ENCODE measurements around the gene ZNF230.
A peak's percentile ranks its signal among the peaks of the same experiment; 100 is the strongest.

Gene ZNF230

DNA sequence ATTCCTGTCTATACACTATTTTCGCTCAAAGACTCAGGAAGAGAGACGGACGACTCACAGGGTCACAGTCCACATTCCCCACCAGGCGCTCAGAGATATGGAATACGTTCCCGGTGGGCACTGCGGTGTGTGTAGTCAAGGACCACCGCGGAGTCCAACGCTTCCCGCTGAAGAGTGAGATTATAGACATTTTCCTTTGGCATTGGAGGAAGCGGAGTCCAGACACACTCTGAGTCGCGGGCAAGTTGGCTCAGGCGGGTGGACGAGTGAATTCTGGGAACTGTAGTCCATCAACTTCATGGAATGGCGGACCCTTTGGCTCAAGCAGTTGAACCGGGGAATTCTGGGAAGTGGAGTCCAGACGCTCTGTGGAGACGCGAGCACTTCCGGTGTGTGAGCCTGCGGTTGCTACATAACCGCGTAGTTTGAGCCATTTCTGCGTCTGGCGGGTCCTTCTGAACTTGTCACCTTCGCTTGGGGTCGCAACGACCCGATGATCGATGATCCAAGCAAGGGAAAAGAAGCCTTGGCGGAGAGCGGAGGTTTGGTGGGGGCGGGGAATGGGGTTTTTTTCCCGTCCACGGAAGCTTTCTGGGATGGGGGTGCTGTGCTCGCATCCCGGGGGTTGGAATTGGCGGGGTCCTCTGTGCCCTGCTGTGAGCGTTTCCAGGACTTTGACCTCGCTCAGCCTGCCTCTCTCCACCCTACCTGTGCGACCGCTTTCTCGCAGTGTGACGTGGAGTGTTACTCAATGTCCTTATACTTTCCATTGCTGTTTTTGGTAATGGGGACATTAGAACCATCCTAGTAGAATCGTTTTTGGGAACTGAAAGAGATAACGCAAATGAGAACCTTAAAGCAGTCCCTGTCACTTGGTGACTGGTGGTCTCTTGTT lies at the start of gene ZNF230:
TSS of gene ZNF230 (plus strand) at position 392 of the 895 bp plus-strand sequence. CDS start 4,122 bp downstream, outside the sequence.
- DNase-seq (ENCODE audit: low read depth in 3 of 3, low spot score in 1 of 3), result peak; percentile 53 to 70 (median 64)

DNA sequence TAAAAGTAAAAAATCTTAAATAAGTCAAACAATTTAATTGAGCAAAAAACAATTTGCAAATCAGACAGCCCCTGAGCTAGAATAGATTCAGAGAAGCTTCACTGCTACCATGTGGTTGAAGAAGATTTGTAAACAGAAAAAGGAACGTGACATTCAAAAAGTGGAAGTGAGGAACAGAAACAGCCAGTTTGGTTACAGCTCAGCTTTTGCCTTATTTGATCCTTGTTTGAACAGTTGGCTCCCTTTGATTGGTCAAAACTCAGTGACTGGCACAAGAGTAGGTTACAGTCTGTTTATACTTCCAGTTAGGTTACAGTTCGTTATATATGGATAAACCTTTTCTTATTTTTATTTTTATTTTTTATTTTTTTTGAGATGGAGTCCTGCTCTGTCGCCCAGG lies 45.9 kb upstream of the ZNF230 start:
- DNase-seq (ENCODE audit: low read depth in 3 of 3, low spot score in 1 of 3), result no peak

DNA sequence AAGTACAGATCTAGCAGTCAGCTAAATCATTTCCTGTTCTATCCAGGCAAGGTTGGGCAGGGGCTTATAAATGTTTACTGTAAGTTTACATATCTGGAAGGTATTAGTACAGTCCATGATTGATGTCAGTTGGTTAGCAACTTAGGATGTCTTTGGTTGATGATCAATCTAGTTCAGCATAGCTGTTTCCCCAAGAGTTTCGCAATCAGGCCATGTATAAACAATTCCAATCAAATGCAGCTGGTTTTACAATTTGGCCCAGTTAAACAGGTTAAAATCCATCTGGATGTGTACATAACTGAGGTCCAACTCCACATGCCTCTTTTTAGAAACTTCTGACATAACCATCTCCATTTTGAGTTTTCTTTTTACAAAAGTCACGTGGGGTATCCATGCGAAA lies 44.9 kb upstream of the ZNF230 start:
- DNase-seq (ENCODE audit: low read depth in 3 of 3, low spot score in 1 of 3), result no peak

DNA sequence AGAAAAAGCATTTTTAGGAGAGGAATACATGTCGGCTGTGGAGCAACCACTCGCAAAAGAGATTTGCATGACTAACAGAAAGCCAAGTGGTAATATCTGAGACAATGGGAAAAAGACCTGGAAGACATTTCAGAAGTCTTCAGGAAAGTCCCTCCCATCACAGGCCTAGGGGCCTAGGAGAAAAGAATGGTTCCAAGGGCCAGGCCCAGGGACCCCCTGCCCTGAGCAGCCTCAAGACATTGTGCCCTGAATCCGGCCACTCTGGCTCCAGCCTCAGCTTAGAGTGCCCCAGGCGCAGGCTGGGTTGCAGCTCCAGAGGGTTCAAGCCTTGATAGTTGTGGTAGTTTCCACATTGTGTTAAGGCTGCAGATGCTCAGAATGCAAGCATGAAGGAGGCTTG lies 42.3 kb upstream of the ZNF230 start:
- DNase-seq (ENCODE audit: low read depth in 3 of 3, low spot score in 1 of 3), result no peak

DNA sequence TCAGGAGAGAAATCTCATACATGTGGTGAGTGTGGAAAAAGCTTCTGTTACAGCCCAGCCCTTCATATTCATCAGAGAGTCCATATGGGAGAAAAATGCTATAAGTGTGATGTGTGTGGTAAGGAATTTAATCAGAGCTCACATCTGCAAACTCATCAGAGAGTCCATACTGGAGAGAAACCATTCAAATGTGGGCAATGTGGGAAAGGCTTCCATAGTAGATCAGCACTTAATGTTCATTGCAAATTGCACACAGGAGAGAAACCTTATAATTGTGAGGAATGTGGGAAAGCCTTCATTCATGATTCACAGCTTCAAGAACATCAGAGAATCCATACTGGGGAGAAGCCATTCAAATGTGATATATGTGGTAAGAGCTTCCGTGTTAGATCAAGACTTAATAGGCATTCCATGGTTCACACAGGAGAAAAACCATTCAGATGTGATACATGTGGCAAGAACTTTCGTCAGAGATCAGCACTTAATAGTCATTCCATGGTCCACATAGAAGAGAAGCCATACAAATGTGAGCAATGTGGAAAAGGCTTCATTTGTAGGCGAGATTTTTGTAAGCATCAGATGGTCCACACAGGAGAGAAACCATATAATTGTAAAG lies 36.6 kb upstream of the ZNF230 start:
- DNase-seq (ENCODE audit: low read depth in 3 of 3, low spot score in 1 of 3), result no peak

DNA sequence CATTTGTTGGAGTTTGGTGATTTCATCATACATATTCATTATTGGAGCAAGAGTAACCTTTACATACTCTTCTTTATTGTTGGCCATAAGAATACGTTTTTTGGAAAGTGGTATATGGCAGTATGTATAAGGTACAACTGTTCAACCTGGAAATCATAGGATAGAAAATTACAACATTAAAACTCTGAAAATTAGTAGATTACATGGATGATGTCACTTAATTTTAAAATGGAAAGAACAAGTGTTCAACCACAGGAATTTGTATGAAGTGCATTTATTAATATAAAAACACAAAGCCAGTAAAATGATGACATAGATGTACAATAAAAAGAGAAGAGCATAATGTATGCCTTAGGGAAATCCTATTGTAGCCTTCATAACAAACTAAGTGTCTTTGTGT lies 26.0 kb upstream of the ZNF230 start:
- DNase-seq (ENCODE audit: low read depth in 3 of 3, low spot score in 1 of 3), result no peak

DNA sequence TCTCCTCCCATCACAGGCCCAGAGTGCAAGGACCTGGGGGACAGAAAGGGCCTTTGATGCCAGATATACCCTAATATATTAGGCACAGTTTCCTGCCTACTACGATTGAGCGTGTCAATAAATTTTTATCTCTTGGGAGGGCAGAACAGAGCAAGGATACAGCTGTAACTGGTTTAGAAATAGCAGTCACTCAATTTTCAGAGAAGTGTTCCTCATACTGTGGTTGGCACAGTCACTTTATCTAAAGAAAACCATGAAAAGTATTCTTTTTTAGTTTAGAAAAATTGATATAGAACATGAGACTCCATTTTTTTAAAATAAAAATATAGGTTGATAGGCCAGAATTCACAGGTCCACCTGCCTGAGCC lies 19.2 kb upstream of the ZNF230 start:
- DNase-seq (ENCODE audit: low read depth in 3 of 3, low spot score in 1 of 3), result no peak

DNA sequence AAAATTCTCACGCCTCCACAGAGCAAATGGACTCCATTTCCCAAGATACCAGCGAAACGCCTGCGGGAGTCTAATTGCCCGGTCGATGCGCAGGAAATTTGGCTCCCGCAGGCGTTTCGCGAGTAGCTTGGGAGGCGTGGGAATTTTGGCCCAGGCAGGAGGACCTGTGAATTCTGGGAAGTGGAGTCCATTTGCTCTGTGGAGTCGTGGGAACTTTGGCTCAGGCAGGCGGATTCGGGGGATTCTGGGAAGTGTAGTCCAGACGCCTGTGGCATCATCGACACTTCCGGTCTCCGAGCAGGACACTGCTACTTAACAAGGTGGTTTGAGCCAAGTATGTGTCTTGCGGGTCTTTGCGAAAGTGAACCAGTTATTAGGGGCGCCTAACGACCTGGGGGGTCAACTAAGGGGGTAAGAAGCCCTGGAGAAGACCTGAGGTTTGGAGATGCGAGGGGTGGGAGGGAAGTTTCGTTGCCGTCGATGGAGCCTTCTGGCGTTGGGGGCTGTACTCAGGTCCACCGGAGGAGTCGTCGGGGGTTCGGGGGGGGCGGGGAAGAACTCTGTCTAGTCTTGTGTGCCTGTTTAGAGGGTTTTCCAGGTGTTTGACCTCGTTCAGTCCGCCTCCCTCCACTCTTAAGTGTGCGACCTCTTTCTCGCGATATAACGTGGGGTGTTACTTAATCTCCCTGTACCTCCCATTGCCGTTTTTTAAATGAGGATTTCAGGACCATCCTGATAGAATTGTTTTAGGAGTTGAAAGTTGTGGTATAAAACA lies 18.7 kb upstream of the ZNF230 start, which contains the start of gene ZNF155:
TSS of gene ZNF155 (plus strand) at position 277 of the 775 bp plus-strand sequence. CDS start 4,356 bp downstream, outside the sequence.
- DNase-seq (ENCODE audit: low read depth in 3 of 3, low spot score in 1 of 3), result peak in 2 of 3 donors; percentile 28 to 44

DNA sequence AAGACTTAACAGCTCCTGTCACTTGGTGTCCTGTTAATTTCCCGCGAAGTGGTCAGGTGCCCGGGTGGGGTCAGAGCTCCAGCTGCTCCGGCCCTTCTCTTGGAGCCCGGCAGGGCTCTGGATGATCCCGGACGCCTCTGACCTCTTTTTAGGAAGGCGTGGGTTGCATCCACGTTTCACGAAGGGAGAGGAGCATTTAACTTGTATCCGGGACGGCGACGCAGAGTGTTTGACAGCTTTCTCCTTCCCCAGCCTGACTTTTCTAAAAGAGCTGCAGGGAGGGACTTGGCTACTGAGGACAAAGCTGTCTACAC lies 18.1 kb upstream of the ZNF230 start:
- no peak for DNase-seq (ENCODE audit: low read depth in 3 of 3, low spot score in 1 of 3)

DNA sequence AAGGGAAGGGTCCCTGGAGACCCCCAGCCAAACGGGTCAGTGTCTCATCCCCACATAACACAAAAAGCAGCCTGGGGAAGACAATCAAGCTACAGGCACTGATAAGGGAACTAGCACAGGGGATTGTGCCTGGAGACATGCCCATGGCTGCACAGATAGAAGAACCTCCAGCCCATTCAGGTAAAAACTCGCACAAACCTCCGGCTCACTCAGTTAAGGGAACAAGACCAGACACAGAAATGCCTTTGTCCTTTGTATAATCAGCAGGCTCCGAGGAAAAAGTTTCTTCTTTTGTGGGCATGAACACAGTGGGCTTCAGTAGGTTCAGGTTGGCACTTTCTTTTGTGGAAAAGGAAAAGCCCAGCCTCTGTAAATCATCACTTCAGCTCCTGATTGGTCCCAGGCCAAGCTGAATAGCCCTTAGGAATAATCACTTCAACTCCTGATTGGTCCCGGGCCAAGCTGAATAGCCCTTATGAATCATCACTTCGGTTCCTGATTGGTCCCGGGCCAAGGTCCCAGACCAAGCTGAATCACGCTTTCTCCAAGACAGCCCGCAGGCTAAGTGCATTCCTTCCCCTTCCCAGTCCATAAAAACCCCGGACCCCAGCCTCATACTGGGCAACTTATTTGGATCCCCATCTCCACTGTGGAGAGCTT lies 5.0 kb upstream of the ZNF230 start:
- no peak for DNase-seq (ENCODE audit: low read depth in 3 of 3, low spot score in 1 of 3)

DNA sequence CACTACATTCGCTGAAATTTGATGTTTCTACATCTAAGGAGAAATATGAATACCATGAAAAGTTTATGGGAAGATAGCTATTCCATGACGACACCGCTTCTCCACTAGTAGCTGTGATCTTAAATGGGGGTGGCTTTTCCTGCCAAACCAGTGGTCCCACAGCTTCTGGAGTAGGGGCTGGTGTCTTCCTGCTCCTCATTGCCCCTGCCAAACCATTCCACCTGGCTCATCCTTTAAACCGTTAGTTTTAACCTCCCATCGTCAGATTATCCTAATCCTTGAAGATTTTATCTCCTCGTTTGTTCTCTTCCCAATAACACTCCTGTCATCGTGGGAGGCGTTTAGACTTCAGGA lies 568 bp upstream of the ZNF230 start:
- DNase-seq (ENCODE audit: low read depth in 3 of 3, low spot score in 1 of 3), result no peak

DNA sequence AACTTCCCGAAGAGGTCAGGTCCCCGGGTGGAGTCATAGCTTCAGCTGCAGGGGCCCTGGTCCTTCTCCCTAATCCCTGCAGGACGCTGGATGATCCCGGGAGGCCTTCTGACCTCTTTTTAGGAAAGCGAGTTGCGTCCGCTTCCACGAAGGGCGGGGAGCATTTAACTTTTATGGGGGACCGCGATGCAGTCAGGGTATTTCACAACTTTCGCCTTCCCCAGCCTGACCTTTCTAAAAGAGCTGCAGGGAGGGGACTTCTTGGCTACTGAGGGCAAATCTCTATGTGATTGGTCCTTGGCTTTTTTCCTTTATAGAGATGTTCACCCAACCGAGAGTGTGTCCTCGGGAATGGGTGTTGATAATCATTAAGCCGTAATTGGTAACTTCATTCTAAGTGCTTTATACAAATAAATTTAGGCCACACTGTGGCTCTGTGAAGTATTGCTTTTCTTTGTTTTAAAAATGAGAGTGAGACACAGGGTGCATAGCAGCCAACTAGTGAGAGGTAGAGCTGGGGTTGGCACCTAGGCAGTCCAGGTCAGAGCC lies 778 bp downstream of the ZNF230 start:
- no peak for DNase-seq (ENCODE audit: low read depth in 3 of 3, low spot score in 1 of 3)

DNA sequence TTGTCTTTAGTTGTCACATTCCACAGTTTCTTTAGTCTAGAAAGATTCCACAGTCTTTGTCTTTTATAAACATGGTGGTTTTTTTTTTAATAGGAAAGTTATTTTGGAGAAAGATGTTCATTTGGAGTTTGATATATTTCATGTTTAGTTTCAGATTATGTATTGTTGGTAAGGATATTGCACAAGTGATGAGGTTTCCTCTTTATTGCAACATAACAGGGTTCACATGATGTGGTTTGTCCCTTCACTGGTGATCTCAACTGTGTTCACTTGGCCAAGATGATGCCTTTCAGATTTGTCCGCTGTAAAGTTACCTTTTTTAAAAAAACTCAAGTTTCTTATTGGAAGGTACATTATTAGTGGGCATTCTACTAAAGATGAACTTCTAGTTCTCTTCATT lies 3.2 kb downstream of the ZNF230 start:
- DNase-seq (ENCODE audit: low read depth in 3 of 3, low spot score in 1 of 3), result no peak

DNA sequence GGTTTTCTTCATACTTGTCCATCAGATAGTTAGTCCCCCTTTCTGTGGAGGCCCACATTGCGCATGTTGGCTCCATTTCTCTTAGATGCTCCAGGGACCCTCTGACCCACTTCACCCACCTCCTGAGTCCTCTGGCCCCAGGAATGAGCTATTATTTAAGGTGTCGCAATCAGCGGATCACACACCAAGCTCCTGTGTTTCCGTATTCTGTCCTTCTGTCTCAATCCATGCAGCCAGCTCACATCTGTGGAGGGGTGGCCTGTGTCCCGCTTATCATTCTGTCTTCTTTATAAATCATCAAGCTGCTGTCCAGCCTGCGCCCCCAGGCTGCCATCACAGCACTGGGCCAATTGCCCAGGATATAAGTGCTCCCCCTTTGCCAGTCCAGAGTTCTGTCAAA lies 4.7 kb downstream of the ZNF230 start:
- DNase-seq (ENCODE audit: low read depth in 3 of 3, low spot score in 1 of 3), result no peak

DNA sequence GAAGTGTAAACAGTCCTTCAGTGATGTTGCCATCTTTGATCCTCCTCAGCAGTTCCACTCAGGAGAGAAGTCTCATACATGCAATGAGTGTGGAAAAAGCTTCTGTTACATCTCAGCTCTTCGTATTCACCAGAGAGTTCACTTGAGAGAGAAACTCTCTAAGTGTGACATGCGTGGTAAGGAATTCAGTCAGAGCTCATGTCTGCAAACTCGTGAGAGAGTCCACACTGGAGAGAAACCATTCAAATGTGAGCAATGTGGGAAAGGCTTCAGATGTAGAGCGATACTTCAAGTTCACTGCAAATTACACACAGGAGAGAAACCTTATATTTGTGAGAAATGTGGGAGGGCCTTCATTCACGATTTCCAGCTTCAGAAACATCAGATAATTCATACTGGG lies 7.7 kb downstream of the ZNF230 start:
- DNase-seq (ENCODE audit: low read depth in 3 of 3, low spot score in 1 of 3), result no peak

DNA sequence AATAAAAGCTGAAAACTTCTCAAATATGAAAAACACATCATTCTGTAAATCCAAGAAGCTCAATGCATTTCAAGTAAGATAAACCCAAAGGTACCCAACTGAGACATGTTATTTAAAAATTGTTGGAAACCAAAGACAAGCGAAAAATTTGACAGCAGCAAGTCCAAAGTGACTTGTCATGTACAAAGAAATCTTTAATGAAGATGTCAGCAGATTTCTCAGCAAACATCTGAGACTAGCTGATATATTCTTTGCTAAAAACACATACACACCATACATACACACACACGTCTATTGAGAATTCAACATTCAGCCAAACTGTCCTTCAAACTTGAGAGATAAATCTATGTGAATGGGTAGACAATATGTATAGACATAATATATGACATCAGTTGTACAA lies 16.7 kb downstream of the ZNF230 start:
- no peak for DNase-seq (ENCODE audit: low read depth in 3 of 3, low spot score in 1 of 3)

DNA sequence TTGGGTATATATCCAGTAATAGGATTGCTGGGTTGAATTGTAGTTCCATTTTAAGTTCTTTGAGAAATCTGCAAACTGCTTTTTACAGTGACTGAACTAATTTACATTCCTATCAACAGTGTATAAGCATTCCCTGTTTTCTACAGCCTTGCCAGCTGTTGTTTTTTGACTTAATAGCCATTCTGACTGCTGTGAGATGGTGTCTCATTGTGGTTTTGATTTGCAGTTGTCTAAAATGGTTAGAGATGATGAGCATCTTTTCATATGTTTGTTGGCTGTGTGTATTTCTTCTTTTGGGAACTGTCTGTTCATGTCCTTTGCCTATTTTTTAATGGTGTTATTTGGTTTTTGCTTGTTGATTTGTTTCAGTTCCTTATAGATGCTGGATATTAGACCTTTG lies 18.5 kb downstream of the ZNF230 start:
- DNase-seq (ENCODE audit: low read depth in 3 of 3, low spot score in 1 of 3), result no peak

DNA sequence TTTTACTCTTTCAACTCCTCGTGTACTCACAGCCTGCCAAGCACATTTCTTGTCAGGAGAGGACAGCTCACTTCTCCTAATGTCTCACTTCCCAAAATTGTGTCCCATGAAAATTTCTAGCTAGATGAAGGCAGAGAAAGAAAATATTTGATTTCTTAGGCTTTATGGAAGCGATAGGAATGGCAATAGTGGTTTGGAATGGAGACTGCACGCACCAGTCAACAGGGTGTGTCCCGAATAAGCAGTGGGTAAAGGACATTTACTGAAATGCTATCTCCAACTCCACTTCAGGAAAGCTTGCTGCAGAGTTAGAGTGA lies 22.1 kb downstream of the ZNF230 start:
- no peak for DNase-seq (ENCODE audit: low read depth in 3 of 3, low spot score in 1 of 3)

DNA sequence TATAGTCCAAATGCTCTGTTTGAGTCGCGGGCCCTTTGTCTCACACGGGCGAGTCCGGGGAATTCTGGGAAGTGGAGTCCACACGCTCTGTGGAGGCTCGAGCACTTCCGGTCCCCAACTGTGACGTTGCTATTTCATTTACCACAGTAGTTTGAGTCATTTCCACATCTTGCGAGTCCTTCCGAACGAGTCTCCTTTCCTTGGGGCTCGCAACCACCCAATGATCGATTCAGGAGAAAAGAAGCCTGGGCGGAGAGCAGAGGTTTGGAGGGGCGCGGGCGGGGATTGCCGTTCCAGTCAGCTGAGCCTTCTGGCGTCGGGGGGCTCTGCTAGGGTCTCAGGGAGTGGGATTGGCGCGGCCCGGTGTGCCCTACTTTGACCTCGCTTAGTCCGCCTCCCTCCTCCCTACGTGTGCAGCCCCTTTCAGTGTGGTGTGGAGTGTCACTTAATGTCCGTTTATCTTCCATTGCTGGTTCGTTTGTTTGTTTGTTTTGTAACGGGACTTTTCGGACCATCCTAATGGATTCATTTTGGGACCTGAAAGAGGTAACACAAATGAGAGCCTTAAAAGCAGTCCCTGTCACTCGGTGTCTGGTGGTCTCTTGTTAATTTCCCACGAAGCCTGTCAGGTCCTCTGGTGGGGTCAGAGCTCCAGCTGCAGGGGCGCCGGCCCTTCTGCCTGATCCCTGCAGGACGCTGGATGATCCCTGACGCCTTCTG lies 22.6 kb downstream of the ZNF230 start, which contains the start of gene ZNF222:
TSS of gene ZNF222 (plus strand) at position 163 of the 720 bp plus-strand sequence. CDS start at position 221, 58 bp downstream.
- peak; percentile 37 to 56 (median 52) for DNase-seq (ENCODE audit: low read depth in 3 of 3, low spot score in 1 of 3)

DNA sequence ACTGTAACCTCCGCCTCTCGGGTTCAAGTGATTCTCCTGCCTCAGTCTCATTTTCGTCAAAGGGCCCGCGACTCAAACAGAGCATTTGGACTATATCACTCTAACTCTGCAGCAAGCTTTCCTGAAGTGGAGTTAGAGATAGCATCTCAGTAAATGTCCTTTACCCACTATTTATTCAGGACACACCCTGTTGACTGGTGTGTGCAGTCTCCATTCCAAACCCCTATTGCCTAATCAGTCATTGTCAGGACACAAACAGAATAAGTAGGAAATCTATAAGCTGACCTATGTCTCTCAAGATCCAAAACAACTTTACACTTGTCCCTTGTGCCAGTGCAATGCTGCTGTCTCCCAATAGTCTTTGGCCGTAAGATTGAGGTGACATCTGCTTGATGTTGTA lies 23.9 kb downstream of the ZNF230 start:
- no peak for DNase-seq (ENCODE audit: low read depth in 3 of 3, low spot score in 1 of 3)

All from stimulated activated CD4-positive, alpha-beta T cell treated with anti-CD3 and anti-CD28 coated beads, TNF-alpha, amount 100 ng/mL, for 1 hour (primary cell).